GM18951 (cell line): ENCODE results near the gene TSHZ3.

Experiments used
- POLR2A ChIP-seq: IDR thresholded peaks from 4 replicates; pipeline ENCODE4 v1.6.1; 2011; ENCODE audit warnings: mild to moderate bottlenecking; ENCODE audit not compliant: insufficient read length, insufficient read depth; ENCODE audit errors: extremely low read depth
- in situ Hi-C: fragments of 300-500 bp; cut with MboI; formaldehyde crosslinking; loops from one replicate; pipeline ENCODE4 v1.12.0; 2022; ENCODE audit warnings: low sequenced_read_pairs, mixed read lengths, inconsistent platforms; ENCODE audit not compliant: unreplicated experiment

TSHZ3 gene

DNA sequence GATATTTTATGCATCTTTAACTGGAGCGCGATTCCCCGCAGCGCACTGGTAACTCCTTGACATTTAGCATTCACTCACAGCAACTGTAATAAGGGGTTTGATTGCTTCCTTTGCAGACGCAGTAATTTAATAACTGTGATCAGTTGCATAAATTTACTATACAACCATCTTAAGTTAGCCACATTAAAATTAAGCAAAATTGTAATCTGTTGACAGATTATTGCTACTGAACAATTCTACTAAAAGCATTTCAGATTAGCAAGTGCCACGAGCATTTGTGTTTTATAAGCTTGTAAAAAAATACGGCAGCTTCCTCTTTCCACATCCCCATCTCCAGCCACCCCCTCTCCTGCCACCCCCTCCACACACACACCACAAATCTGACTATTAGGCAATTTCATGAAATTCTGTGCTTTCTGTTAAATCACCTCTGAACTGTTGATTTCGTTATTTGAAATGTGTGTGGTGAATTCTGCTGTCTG is 44.4 kb downstream of the TSHZ3 start:
- no peak for TF ChIP-seq POLR2A
- in situ Hi-C loops = no loop called here

GRCh38 chr19:31303262-31303815 is 45.9 kb downstream of the TSHZ3 start:
- in situ Hi-C loops = no loop called here
- TF ChIP-seq POLR2A = no peak

DNA sequence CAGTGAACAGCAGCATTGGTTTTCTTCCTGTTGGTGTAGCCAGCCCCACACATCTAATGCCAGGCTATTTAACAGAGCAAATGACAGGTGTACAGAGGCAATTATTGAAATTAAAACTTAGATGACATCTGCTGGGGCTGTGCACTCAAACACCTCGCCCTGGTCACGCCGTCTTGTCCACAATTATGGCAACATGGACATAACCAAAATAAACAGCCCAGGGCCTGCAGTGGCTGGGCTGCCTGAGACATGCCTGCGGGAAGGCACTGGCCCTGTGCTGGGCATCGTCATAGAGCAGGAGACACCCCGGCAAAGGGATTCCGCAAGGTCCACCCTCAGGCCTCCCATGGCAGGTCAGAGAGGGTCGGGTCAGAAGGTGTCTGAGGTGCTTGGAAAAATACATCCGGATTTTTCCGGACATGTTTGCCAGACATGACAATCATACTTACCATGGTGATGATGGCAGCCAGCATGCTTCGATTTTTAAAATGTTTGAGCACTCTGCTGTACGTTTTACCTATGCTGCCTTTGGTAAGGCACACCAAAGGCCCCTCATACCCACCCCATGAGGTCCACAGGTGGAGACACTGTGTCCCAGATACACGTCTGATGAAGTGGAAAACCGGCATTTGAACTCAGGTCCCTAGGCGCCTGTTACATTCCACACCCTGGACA is 47.8 kb downstream of the TSHZ3 start:
- in situ Hi-C loops = no loop called here
- no peak for TF ChIP-seq POLR2A

DNA sequence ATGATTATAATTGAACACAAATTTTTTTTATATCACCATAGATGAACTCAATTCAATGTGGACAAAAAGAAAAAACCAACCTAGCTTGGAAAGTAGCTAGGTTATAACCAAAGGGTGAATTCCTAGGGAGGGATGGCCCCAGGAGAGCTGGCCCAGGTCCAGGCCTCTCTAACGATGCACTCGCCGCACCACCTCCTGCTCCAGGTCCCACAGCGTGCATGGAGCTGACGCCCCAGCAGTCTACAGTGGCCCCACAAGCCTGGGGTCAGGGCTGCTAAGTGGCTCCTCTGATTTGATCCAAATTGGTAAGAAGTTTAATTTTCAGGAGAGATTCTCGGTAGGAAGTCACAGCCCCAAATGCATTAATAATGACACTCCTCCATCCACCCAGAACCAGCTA is 48.8 kb downstream of the TSHZ3 start:
- TF ChIP-seq POLR2A = no peak
- in situ Hi-C loops = no loop called here

- no peak for TF ChIP-seq POLR2A
- in situ Hi-C loops = no loop called here
Observed at GRCh38 chr19:31299665-31300064, 49.6 kb downstream of the TSHZ3 start.

- in situ Hi-C loops = no loop called here
- no peak for TF ChIP-seq POLR2A
Observed at GRCh38 chr19:31297991-31298390, 51.2 kb downstream of the TSHZ3 start.

DNA sequence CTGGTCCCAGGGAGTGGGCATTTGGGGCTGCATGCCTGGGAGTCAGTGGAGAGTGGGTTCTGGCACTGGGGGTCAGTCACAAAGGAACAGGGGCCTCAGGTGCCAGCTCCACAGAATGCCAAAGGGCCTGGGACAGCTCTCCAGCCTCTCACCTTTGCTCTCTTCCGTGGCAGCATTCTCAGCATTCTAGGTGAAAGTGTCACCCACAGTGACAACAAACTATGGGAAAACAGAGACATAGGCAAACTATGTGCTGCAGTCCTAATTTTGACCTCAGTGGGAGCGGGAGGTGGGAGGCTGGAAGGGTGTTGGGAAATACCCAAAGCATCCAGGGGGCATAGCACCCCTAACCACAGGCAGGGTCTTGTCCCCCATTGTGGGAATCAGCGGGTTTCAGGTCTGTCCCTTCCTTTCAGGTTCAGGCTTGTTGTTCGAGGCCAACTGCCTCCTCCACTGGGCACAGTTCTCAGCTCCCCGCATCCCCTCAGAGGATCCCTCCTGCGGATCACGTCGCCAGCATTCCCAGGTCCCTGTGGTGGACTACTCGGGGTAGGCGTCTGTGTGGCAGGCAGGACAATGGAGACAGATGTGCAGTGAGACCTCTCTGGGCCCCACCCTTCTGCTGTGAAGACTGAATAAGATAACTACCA is 52.4 kb downstream of the TSHZ3 start:
- no peak for TF ChIP-seq POLR2A
- in situ Hi-C loops = no loop called here

- in situ Hi-C loops = no loop called here
- TF ChIP-seq POLR2A = no peak
Observed at GRCh38 chr19:31294189-31294588, 55.0 kb downstream of the TSHZ3 start.

DNA sequence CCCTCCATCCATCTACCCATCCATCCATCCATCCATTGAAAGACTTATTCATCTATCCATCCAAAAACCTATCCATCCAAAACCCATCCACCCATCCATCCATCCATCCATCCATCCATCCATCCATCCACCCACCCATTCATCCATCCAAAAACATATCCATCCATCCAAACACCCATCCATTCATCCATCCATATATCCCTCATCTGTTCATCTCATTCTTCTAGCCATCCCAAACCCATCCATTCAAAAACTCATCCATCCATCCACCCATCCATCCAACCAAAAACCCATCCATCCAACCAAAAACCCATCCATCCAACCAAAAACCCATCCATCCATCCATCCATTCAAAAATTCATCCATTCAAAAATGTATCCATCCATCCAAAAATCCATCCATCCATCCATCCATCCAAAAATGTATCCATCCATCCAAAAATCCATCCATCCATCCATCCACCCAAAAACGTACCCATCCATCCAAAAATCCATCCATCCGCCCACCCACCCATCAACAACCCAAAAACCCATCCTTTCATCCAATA is 56.5 kb downstream of the TSHZ3 start:
- in situ Hi-C loops = no loop called here
- no peak for TF ChIP-seq POLR2A

DNA sequence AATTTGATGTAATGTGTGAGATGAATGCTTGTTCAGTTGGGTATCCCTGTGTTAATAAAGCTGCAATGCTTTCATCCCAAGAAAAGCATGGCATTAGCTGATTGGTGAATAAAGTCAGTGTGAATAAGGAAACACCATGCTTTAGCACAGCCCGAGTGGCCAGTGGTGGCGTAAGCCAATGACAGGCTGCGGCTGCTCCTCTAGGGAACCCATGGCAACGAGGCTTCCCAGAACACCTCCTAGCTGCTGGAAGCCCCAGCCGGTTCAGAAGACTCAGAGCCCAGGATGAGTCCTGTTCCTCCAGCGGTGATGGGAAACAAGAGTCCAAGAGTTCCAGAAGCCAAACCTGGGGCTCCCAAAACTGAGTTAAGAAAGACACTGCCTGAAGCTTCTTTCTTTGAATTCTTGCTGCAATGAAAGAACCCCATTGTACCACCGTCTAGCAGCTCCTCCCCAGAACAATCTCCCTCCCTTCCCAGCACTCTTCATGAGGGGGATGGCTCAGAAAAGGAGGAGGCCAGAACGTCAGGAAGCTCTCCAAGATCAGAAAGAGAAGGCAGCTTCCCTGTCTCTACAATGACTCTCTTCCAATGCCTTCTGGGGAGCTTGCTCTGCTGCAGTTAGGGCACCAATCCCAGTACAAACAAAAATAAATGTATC is 58.2 kb downstream of the TSHZ3 start:
- in situ Hi-C loops = no loop called here
- no peak for TF ChIP-seq POLR2A

GRCh38 chr19:31289976-31290375 is 59.3 kb downstream of the TSHZ3 start:
- in situ Hi-C loops = no loop called here
- no peak for TF ChIP-seq POLR2A

DNA sequence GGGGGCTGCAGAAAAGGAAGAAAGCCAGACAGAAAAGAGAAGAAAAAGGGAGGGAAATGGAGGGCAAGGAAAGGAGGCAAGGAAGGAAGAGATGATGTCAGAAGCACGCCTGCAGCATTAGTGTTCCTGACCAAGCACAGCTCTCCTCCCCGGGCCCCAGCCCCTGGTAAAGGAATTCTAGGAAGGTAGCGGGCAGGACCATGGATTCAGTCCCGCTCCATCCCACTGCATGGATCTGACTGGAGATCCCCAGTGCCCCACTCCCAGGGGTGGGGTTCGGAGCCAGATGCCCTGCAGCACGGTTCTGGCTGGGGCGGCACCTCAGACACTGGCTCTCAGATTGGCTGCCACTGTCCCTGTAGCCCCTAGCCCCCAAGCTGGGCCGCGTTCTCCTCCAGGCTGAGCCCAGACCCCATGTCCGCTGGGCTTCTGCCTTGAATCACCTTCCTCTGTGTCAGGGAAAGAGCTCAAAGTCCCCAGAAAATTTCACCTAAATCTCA is 59.8 kb downstream of the TSHZ3 start:
- in situ Hi-C loops = no loop called here
- TF ChIP-seq POLR2A = no peak

DNA sequence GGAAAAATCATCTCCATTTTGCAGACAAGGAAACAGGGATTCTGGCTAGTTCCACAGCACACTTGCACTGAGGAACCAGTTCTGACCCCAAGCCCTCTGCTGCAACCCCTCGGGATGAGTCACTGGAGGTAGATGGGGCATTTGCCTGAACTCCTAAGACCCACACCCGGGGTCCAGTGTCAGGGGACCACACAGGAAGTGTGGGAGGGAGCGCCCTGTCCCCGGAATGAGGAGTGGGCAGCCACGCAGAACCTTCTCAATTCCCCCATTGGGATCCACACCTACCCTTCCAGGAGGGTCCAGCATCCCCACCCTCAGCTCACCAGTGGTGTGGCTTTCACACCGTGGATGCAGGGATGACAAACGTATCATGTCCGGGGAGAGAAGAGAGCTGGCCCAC is 62.7 kb downstream of the TSHZ3 start:
- no peak for TF ChIP-seq POLR2A
- in situ Hi-C loops = no loop called here
